ENCODE results near the gene APCDD1L. TPM values are rescaled to one million over a fixed set of nuclear protein-coding genes. Genes with fewer than 3 reads are reported as not detected.

The APCDD1L gene
- total and polyA plus RNA-seq, 8 donors = 0.16 to 1.8 (median 0.32) TPM

DNA sequence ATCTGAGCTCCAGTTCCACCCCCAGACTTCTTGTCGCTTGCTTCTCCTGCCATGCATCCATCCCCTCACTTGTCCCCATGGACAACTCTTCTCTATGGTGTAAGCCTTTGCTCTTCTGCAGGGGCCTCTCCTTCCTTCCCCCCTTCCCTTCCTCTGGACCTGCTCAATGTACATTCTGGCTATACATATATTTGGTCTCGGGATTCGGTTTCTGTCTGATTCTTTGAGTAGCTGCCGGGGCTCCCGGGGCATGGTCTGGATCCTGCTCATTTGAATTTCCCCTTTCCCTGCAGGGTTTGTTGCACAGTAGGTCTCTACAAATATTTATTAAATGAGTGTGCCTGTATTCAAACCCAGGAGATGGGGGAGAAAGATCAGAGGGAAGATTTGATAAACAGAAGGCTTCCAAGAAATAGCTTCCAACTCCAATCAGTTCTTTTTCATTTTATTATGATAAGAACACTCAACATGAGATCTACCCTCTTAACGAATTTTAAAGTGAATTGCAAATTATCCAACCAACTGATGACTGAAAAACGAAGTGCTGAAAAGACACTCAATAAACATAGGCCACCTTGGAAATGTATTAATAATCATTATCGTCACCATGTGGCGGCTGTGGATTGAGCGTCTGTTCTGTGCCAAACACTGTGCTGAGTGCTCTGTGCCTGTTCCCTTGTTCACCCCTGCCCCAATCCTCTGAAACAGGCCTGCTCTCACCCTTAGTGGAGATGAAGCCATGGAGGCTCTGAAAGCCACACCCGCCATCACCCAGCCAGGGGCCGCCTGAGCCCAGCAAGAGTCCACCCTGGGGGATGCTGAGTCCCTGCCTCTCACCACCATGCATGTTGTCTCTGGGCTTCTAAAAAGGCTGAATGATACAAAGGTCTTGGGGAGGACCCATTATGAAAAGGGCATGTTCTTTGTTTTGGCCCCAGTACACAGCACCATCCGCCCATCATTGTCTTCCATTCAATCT, 34.3 kb upstream of the APCDD1L start:
- ATAC-seq (no peak), FAIRE-seq (no peak), DNase-seq (no peak)
- H3K27me3 ChIP-seq = peaks cover 0 to 11% (median 0%) of the 10 kb centered on the region in 4 donors
- no peak overlapping the region for H3K27ac ChIP-seq
- TF ChIP-seq, protein P1, sequence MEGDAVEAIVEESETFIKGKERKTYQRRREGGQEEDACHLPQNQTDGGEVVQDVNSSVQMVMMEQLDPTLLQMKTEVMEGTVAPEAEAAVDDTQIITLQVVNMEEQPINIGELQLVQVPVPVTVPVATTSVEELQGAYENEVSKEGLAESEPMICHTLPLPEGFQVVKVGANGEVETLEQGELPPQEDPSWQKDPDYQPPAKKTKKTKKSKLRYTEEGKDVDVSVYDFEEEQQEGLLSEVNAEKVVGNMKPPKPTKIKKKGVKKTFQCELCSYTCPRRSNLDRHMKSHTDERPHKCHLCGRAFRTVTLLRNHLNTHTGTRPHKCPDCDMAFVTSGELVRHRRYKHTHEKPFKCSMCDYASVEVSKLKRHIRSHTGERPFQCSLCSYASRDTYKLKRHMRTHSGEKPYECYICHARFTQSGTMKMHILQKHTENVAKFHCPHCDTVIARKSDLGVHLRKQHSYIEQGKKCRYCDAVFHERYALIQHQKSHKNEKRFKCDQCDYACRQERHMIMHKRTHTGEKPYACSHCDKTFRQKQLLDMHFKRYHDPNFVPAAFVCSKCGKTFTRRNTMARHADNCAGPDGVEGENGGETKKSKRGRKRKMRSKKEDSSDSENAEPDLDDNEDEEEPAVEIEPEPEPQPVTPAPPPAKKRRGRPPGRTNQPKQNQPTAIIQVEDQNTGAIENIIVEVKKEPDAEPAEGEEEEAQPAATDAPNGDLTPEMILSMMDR (IDR thresholded peaks at IDR 0.05) = no peak
- no peaks in the 10 kb centered on the region for H3K36me3 ChIP-seq
- no peaks in the 10 kb centered on the region for H3K4me1 ChIP-seq
- WGBS, 2 donors = 77 to 82% methylated on average over 13 of the region's 13 CpGs
- no peak overlapping the region for H3K4me3 ChIP-seq
- H3K9me3 ChIP-seq = no peaks in the 10 kb centered on the region
- intact Hi-C loops (cut with DNase I) = no loop called here

DNA sequence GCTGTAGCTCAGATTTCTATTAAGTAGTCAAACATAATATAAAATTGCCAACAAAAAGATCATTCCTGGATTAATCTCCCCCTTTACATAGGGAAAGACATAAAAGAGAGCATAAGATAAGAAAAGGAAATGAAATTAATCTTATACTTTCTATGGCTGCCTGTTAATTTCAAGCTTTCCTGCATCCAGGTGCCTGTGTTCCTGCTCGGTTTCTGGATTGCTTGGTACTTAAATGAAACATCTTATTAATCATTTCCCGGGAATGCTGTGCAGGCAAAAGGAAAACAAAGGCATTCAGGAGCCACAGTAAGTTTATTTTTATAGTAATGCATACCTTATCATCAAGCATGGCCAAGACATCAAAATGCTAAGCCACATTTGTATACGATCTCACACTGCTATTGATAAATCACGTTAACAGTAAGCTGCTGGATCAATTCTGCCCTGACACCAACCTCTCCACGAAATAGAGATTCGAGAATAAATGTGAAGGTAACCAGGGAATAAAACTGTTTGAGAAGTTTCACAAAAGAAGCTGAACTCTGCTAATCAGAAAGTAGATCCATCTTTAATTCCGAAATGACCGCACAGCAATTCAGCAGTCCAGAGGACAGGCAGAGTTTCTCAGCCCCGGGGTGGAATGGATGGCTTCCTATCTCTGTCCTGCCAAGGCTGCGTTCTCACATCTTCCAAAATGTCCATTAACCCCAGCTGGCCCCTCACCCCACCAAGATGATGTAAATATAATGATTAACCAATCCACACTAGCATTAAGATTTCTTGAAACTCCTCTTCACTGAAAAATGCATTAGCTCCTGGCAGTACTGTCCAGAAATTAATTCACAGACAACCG, 32.6 kb upstream of the APCDD1L start:
- FAIRE-seq (no peak), DNase-seq (no peak), ATAC-seq (no peak)
- intact Hi-C loops (cut with DNase I) = no loop called here
- WGBS, 2 donors = 30% methylated on average over 11 of the region's 11 CpGs
- Histone ChIP-seq H3K27me3 (peaks cover 0 to 11% (median 0%) of the 10 kb centered on the region in 4 donors), H3K4me1 (no peaks in the 10 kb centered on the region), H3K36me3 (no peaks in the 10 kb centered on the region), H3K4me3 (no peak overlapping the region), H3K9me3 (no peaks in the 10 kb centered on the region), H3K27ac (no peak overlapping the region)
- TF ChIP-seq, protein P1 (IDR thresholded peaks at IDR 0.05) = no peak

DNA sequence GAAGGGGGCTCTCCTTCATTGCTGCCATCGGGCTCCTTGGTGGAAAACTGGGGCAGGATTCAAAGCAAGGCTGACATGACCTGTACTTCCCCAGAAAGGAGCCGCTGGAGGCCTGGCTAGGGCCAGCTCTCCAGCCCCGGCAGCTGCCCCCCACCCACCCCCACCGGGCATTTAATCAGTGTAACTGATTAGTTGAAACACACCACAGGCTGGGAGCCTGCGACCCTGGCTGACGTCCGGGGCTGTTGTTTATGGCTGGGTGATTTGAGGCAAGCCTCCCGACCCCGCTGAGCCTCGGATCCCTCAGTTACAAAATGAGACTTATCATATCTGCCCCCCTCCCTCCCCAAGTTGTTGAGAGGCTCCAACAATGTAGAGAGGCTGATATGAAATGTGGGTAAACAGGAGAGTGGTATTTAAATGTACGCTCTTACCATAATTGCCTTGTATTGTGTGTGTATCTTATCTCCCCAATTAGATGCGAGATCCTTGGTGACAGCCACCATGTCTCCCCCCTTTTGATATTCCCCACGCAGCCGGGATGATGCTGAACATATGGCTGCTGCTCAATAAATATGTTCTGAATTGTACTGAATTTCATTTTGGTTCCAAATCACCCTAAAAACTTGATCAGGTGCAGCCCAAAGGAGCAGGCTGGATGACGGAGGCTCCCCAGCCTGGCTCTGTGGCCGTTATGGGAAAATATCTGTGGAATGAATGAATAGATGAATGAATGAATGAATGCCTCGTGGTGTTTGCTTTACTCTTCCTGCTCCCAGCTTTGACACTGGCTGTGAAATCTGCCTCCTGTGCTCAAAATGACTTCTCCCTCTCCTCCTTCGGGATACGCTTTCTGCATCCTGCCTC, 31.8 kb upstream of the APCDD1L start:
- no peak overlapping the region for H3K4me3 ChIP-seq
- TF ChIP-seq, protein P1 (IDR thresholded peaks at IDR 0.05) = no peak
- 23 to 24% methylated on average over 19 of the region's 19 CpGs for WGBS, 2 donors
- H3K27me3 ChIP-seq = peaks cover 0 to 11% (median 0%) of the 10 kb centered on the region in 4 donors
- H3K4me1 ChIP-seq = no peaks in the 10 kb centered on the region
- DNase-seq (no peak), FAIRE-seq (no peak), ATAC-seq (no peak)
- no peak overlapping the region for H3K27ac ChIP-seq
- no peaks in the 10 kb centered on the region for H3K9me3 ChIP-seq
- intact Hi-C loops (cut with DNase I) = no loop called here
- no peaks in the 10 kb centered on the region for H3K36me3 ChIP-seq

DNA sequence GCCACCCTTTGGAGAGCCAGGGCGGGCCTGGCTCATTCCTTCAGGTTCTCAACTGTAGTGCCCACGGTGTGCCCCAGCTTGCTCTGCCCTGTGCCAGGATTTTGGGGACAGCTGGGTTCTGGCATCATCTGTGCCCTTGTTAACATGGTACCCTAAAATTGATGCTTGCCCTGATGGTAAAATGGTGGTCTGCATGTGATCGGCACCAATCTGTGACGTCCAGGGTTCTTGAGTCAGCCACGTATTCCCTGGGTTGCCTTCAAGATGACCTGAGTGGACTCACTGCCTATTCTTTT, 31.2 kb upstream of the APCDD1L start:
- Histone ChIP-seq H3K4me1 (no peaks in the 10 kb centered on the region), H3K9me3 (no peaks in the 10 kb centered on the region), H3K27ac (no peak overlapping the region), H3K27me3 (peaks cover 0 to 11% (median 0%) of the 10 kb centered on the region in 4 donors), H3K36me3 (no peaks in the 10 kb centered on the region), H3K4me3 (no peak overlapping the region)
- TF ChIP-seq, protein P1 (IDR thresholded peaks at IDR 0.05) = no peak
- DNase-seq (no peak), ATAC-seq (no peak), FAIRE-seq (no peak)
- 75 to 92% methylated on average over 5 of the region's 5 CpGs for WGBS, 2 donors
- intact Hi-C loops (cut with DNase I) = no loop called here
